RWPE1 (cell line): ENCODE results near the gene ZBTB7C.

Experiments
- CTCF ChIA-PET: fragments of 350-600 bp; sonication (Branson Sonifier 250); formaldehyde crosslinking; extraction: SDS; loops from one replicate; lab custom pipeline; 2021; lab: Yijun Ruan, JAX
- POLR2A ChIA-PET: fragments of 400-600 bp; formaldehyde crosslinking; extraction: SDS; loops from one replicate; lab custom pipeline; 2020; ENCODE audit warnings: antibody characterized with exemption; ENCODE audit not compliant: low non-redundant PET; lab: Yijun Ruan, JAX
- DNase-seq: peaks from one replicate; pipeline ENCODE4 v3.0.0; 2012; ENCODE audit warnings: low spot score
- H3K27ac ChIP-seq: fragments of 450-650 bp; 2 replicates; pipeline ENCODE4 v1.5.1; 2017
- TF ChIP-seq, protein P1 (sequence below): fragments of 450-650 bp; conservative IDR thresholded peaks from 2 replicates; pipeline ENCODE4 v1.5.1; 2017; ENCODE audit warnings: low read depth, mild to moderate bottlenecking

ZBTB7C gene

DNA sequence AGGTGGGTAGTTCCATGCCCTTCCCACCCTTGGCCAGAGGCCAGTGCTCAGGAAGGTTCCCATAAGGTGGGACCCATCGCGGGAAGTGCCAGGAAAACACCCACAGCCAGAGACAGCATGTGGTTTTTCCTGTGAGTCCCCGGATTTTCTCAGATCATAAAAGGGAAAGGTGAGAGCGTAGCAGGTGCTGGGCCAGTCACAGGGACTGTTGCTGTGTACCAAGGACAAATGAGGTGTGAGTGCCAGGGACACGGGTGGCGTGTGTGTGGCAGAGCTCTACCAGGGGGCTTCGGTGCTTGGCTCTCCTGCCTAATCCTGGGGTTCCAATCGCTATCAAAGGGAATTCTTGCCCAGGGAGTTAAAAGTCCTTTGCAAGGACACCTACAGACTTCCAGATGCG, 319.2 kb downstream of the ZBTB7C start:
- DNase-seq, result no peak
- TF ChIP-seq, protein P1, sequence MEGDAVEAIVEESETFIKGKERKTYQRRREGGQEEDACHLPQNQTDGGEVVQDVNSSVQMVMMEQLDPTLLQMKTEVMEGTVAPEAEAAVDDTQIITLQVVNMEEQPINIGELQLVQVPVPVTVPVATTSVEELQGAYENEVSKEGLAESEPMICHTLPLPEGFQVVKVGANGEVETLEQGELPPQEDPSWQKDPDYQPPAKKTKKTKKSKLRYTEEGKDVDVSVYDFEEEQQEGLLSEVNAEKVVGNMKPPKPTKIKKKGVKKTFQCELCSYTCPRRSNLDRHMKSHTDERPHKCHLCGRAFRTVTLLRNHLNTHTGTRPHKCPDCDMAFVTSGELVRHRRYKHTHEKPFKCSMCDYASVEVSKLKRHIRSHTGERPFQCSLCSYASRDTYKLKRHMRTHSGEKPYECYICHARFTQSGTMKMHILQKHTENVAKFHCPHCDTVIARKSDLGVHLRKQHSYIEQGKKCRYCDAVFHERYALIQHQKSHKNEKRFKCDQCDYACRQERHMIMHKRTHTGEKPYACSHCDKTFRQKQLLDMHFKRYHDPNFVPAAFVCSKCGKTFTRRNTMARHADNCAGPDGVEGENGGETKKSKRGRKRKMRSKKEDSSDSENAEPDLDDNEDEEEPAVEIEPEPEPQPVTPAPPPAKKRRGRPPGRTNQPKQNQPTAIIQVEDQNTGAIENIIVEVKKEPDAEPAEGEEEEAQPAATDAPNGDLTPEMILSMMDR, result no peak
- no peak overlapping the region for H3K27ac ChIP-seq
- ChIA-PET POLR2A (no interaction called here), CTCF (no interaction called here)

DNA sequence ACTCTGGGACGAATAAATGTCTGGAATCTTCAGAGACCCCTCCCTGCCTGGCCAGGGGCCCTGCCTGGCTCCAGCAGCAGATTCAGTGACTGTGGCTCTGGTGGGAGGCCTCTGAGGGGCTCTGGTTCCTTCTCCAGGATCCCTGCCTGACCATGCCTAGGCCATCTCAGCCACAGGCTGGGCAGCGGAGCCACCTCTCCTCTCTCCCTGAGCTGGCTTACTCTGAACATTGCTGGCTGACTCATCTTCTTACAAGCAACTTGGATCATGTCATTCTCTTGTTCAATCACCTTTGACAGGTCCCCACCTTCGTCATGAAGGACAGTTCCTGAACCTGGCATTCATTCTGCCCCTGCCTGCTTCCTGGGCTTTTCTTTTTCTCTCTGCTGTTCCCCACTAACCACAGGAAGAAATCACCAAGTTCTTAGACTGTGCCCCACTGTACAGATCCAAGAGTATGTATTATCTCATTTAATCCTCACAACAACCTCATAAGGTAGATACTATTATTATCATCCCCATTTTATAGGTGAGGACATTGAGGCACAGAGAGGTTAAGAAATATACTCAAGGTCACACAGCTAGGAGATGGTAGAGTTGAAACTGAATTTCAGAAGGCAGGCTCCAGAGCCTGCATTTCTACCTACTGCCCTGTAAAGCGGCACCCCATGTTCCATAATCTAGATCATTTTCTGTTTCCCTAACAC, 323.2 kb downstream of the ZBTB7C start:
- H3K27ac ChIP-seq, result no peak overlapping the region
- POLR2A ChIA-PET, result no interaction called here
- DNase-seq, result no peak
- CTCF ChIA-PET, result no interaction called here
- TF ChIP-seq, protein P1, result no peak

DNA sequence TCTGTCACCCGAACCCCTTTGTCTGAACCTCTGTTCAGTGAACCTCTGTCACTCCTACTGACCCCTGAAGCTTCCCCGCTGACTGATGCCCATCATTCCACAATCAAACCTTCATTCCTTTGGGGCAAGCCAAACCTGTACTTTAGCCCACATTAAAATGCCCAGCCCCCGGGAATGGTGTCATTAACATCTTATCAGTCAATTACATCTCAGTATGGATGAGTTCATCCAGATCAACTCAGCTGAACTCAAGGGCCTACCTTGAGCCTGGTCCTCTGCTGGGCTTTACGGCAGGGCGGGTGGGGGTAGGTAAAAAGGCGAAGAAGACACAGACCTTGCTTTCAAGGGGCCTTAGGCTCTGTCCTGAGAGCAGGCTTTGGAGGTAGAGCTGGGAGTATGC, 324.3 kb downstream of the ZBTB7C start:
- ChIA-PET POLR2A (no interaction called here), CTCF (interaction anchor here (0.5 to 0.6 kb wide), 2 partner anchors 13 to 71 kb away, joined by 4 to 6 read pairs; no protein-coding TSS in a partner anchor)
- H3K27ac ChIP-seq, result no peak overlapping the region
- TF ChIP-seq, protein P1, result no peak
- no peak for DNase-seq

DNA sequence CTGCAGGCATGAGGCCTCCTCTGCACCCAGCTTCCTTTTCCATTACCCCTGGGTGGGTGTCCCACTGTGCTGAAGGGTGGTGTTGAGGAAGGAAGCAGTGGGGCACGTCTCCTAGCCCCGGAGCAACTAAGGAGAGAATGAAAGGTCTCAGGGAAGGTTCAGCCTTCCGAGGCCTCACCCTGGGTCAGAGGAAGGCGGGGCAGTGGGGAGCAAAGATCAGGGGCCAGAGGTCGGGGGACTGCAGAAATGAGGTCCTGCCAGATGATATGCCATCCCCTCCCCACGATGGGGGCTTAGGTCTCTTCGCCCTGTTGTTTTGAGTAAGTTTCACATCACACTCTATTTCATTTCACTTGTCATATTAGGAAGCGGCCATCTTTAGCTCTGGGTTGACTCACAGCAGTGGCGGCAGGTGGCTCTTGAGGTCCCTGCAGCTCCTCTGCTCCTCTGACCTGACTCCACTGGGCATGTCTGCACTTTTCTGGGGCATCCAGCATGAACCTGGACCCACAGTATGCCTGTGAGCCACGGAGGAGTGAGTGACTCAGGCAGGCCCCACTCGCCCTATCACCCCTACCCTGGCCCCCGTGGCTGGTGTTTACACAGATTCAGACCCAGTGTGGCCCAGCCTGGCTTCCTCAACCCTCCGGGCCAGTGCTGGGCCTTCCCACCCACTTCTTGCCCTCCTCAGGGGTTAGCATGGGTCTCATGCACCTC, 325.0 kb downstream of the ZBTB7C start:
- H3K27ac ChIP-seq, result no peak overlapping the region
- CTCF ChIA-PET, result interaction anchor here (0.5 kb wide), 1 partner anchor 72 kb away, joined by 4 read pairs; no protein-coding TSS in a partner anchor
- TF ChIP-seq, protein P1, result no peak
- DNase-seq, result no peak
- POLR2A ChIA-PET, result no interaction called here

DNA sequence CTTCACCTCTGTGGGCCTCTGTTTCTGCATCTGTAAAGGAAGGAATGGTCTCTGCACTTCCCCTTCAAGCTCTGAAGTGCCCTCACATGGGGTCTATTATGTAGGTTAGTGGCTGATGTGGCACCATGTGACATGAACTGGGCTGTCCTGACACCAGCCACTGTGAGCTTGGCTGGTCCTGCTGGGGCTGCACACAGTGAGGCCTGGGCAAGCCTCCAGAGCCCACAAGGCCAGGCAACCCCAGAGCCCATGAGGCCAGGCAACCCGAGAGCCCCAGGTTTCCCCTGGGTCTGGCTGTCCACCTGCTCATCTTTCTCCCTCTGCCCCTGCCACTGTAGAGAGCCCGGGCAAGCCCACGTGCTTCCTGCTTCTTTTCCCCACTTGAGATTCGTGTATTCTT, 328.6 kb downstream of the ZBTB7C start:
- ChIA-PET POLR2A (no interaction called here), CTCF (interaction anchor here (0.5 kb wide), 1 partner anchor 168 kb away, joined by 3 read pairs; no protein-coding TSS in a partner anchor)
- no peak for DNase-seq
- TF ChIP-seq, protein P1, result no peak
- H3K27ac ChIP-seq, result no peak overlapping the region

DNA sequence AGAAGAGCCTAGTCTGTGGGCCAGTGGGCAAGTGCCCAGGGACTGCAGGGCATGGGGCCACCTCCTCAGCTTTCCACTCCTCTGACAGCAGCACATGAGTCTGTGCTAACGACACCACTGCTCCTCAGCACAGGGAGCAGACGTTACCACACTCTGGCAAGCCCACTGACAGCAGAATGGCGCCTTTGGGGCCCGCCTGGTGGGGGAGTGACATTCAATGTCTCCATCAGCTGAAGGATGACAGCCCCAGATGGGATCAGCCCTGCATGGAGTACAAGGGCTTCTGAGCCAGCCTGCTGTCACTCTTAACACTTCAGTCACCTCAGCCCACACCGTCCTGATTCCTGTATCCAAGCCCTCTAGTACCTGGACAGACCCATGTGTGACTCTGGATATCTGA, 329.3 kb downstream of the ZBTB7C start:
- TF ChIP-seq, protein P1, result no peak
- H3K27ac ChIP-seq, result no peak overlapping the region
- CTCF ChIA-PET, result interaction anchor here (0.5 kb wide), 1 partner anchor 169 kb away, joined by 3 read pairs; no protein-coding TSS in a partner anchor
- POLR2A ChIA-PET, result no interaction called here
- no peak for DNase-seq
